ENCODE data around the gene CHRM2. TPM values are rescaled to one million over a fixed set of nuclear protein-coding genes. Genes with fewer than 3 reads are reported as not detected.

Gene CHRM2
- total RNA-seq, 1 donor from 2014 or later, result 1.1 TPM

DNA sequence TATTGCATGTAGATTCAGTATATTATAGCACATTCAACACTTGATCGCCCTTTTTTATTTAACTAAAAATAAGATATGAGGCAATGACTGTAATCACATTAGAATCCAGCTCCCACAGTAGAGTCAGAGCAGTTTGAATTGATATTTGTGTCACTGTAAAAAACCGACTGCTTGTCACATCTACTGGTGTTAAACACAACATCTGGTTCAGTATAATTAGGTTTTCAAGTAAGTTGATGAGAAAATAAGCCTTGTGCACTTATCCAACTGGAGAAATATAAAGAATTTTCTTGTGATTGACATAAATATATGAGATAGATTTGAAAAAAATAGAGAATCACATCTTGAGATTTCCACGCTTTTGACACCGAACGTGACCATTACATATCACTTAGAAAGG, 69.0 kb downstream of the CHRM2 start:
- intact Hi-C loops (cut with DNase I), result no loop called here
- no peaks in the 10 kb centered on the region for H3K4me1 ChIP-seq

DNA sequence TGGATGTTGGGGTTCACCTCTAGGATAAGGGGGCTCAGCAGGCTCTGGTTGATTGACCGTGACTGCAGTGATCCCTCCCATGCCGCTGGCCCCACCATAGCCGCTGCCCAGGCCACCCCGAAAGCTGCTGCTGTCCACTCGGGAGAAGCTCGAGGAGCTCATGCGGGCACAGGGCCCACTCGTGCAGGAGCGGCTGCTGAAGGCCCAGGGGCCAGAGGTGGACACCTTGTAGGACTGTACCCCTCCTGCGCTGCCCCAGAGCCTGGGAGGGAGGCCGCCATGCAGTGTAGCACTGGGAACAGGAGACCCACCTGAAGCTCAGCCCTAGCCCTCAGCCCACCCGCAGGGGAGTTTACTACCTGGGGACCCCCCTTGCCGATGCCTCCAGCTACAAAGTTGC, 70.0 kb downstream of the CHRM2 start:
- no peak overlapping the region for H3K27ac ChIP-seq
- H3K9me3 ChIP-seq, result no peaks in the 10 kb centered on the region
- TF ChIP-seq, protein P1, sequence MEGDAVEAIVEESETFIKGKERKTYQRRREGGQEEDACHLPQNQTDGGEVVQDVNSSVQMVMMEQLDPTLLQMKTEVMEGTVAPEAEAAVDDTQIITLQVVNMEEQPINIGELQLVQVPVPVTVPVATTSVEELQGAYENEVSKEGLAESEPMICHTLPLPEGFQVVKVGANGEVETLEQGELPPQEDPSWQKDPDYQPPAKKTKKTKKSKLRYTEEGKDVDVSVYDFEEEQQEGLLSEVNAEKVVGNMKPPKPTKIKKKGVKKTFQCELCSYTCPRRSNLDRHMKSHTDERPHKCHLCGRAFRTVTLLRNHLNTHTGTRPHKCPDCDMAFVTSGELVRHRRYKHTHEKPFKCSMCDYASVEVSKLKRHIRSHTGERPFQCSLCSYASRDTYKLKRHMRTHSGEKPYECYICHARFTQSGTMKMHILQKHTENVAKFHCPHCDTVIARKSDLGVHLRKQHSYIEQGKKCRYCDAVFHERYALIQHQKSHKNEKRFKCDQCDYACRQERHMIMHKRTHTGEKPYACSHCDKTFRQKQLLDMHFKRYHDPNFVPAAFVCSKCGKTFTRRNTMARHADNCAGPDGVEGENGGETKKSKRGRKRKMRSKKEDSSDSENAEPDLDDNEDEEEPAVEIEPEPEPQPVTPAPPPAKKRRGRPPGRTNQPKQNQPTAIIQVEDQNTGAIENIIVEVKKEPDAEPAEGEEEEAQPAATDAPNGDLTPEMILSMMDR (IDR thresholded peaks at IDR 0.05), result no peak
- no peaks in the 10 kb centered on the region for H3K4me1 ChIP-seq
- no peak for ATAC-seq
- no peaks in the 10 kb centered on the region for H3K27me3 ChIP-seq
- no peak overlapping the region for H3K4me3 ChIP-seq
- H3K36me3 ChIP-seq, result no peaks in the 10 kb centered on the region
- no peak for DNase-seq
- intact Hi-C loops (cut with DNase I), result no loop called here

More for the DNA sequence above, 69.0 kb downstream of the CHRM2 start:
- Histone ChIP-seq H3K9me3 (no peaks in the 10 kb centered on the region), H3K4me3 (no peak overlapping the region), H3K36me3 (no peaks in the 10 kb centered on the region), H3K27me3 (no peaks in the 10 kb centered on the region), H3K27ac (no peak overlapping the region)
- no peak for ATAC-seq
- DNase-seq, result no peak
- TF ChIP-seq, protein P1 (IDR thresholded peaks at IDR 0.05), result no peak

DNA sequence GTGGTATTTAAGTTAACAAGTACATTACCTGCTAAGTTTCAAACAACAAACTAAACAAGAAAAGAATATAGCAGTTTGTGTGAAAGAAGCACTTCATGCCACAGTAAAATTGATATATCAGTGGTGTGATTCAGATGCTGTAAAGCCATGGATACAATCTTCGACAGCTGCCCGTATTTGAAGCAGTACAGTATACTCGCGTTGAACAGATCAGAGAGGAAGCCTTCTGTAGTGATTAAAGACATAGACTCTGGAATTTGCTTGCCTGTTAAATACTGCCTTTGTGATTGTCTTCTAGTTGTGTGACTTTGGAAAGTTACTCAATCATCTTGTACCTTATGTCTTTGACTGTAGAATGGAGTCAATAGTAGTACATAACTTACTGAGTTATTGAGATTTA, 71.7 kb downstream of the CHRM2 start:
- Histone ChIP-seq H3K4me3 (no peak overlapping the region), H3K4me1 (no peaks in the 10 kb centered on the region), H3K27ac (no peak overlapping the region), H3K27me3 (no peaks in the 10 kb centered on the region), H3K36me3 (no peaks in the 10 kb centered on the region), H3K9me3 (no peaks in the 10 kb centered on the region)
- ATAC-seq (no peak), DNase-seq (no peak)
- TF ChIP-seq, protein P1 (IDR thresholded peaks at IDR 0.05), result no peak
- intact Hi-C loops (cut with DNase I), result no loop called here

DNA sequence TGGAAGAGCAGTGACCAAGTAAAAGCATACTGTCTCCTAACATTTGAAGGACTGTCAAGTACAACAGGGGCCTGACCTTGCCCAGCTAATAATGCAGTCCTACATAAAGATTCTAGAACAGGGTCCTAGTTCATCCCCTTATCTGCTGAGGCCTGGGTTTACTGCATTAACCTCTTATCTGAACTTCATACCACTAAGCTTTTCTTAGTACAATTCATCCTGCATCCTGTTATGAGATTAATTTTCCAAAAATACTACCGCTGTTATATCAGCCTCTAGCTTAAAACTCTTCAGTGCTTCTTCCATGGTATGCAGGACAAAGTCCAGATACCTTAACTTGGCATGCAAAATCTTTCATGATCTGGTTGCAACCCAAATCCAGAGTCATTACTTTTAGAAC, 72.5 kb downstream of the CHRM2 start:
- TF ChIP-seq, protein P1 (IDR thresholded peaks at IDR 0.05), result no peak
- DNase-seq, result no peak
- Histone ChIP-seq H3K27me3 (no peaks in the 10 kb centered on the region), H3K36me3 (no peaks in the 10 kb centered on the region), H3K9me3 (no peaks in the 10 kb centered on the region), H3K4me3 (no peak overlapping the region), H3K27ac (no peak overlapping the region), H3K4me1 (no peaks in the 10 kb centered on the region)
- ATAC-seq, result no peak
- intact Hi-C loops (cut with DNase I), result no loop called here

DNA sequence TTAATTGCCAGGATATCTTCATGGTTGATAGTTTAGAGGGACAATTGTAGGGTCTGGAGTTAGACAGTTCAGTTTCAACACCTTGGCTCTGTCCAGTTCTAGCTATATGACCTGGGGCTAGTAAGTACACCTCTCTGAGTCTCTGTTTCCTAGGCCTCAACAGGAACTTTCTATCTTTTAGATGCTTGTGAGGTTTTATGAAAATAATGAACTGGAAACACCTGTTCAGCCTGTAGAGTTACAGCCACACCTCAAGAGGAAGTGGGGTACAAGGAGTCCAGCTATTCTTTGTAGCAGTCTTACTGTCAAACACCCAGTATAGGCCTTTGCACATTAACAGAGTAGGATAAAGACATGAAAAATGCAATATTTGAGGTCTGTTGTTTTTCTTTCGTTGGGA, 73.4 kb downstream of the CHRM2 start:
- intact Hi-C loops (cut with DNase I), result no loop called here
- H3K36me3 ChIP-seq, result no peaks in the 10 kb centered on the region
- H3K27me3 ChIP-seq, result no peaks in the 10 kb centered on the region
- no peak overlapping the region for H3K4me3 ChIP-seq
- no peak for DNase-seq
- H3K27ac ChIP-seq, result no peak overlapping the region
- ATAC-seq, result no peak
- no peaks in the 10 kb centered on the region for H3K9me3 ChIP-seq
- H3K4me1 ChIP-seq, result no peaks in the 10 kb centered on the region
- TF ChIP-seq, protein P1 (IDR thresholded peaks at IDR 0.05), result no peak

DNA sequence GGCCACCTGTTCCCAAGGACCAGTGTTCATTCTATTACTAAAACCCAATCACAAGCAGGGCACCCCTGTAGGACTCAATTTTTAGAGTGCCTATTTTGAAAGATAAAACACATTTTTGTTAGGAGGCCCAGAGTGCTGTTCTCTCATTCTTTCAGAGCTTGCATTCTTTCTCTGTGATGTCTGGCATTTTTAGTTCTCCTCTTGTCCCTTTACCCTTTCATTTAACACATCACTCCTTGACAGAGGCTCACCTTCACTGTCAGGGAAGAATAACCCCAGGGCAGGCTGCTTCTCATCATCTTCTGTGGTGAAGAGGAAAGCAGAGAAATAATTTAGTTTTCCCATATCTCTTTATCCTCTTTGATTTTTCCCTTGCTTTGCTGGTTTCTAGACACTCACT, 73.9 kb downstream of the CHRM2 start:
- no peaks in the 10 kb centered on the region for H3K36me3 ChIP-seq
- H3K9me3 ChIP-seq, result no peaks in the 10 kb centered on the region
- TF ChIP-seq, protein P1 (IDR thresholded peaks at IDR 0.05), result no peak
- ATAC-seq, result no peak
- H3K4me1 ChIP-seq, result no peaks in the 10 kb centered on the region
- intact Hi-C loops (cut with DNase I), result no loop called here
- no peak for DNase-seq
- no peaks in the 10 kb centered on the region for H3K27me3 ChIP-seq
- H3K27ac ChIP-seq, result no peak overlapping the region
- no peak overlapping the region for H3K4me3 ChIP-seq

Measured in upper lobe of right lung (tissue), 1 donor.